RPMI8226 (cell line): ENCODE data around the gene RMDN3.
A peak's percentile ranks its signal among the peaks of the same experiment; 100 is the strongest.

Experiments used
- DNase-seq: peaks from one replicate; pipeline ENCODE4 v3.0.0-alpha.2; 2015

RMDN3 gene

GRCh38 chr15:40771242-40771641, 16.2 kb upstream of the RMDN3 start:
- DNase-seq, result no peak

GRCh38 chr15:40770147-40770721, 15.2 kb upstream of the RMDN3 start:
- no peak for DNase-seq

- DNase-seq, result no peak
Observed at GRCh38 chr15:40769274-40770146, 14.5 kb upstream of the RMDN3 start, which contains the start of gene C15orf62. C15orf62 (plus strand) TSS chr15:40769980; CDS start chr15:40770496, 516 bp downstream.

- no peak for DNase-seq
Observed at GRCh38 chr15:40768521-40769273, 13.6 kb upstream of the RMDN3 start.

- DNase-seq, result no peak
Observed at GRCh38 chr15:40767838-40768500, 12.9 kb upstream of the RMDN3 start.

DNA sequence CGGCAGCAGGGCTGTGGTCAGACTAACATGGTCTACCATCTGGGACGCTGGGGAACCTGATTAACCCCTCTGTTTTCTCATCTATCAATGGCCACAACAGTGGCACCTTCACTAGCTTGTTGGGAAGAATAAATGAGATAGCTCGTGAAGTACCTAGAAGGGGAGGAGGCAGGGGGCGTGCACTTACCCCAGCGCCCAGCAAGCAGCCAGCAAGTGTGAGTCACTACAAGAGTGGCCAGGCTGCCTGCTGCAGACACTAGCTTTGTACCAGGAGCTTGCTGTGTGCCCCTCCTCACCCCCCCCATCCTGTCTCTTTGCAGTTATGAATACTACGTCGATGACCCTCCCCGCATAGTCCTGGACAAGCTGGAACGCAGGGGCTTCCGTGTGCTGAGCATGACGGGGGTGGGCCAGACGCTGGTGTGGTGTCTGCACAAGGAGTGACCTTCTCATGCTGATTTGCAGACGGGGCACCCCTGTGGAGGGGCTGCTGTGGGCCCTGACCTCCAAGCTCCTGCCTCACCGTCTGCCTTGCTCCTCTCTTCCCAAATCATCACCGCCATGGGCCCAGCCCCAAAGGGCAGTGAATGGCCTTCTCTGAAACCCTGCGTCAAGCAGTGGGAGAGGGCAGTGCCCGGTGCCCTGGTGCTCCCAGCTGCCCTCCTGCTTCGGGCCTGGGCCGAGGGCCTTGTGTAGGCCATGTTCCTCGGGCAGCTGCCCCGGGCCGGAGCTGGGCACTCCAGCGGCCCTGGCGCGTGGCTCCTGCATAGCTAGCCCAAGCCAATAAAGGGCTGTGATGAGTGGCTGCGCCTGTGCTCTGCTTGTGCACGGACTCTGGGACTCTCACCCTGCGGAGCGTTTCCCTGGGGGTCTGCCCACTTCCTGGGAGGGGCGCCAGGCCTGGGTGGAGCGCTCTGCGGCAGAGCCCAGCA, 12.1 kb upstream of the RMDN3 start:
- DNase-seq, result no peak

- DNase-seq, result no peak
Observed at GRCh38 chr15:40766194-40766815, 11.3 kb upstream of the RMDN3 start.

GRCh38 chr15:40764629-40765103, 9.6 kb upstream of the RMDN3 start:
- no peak for DNase-seq

GRCh38 chr15:40763801-40764628, 9.0 kb upstream of the RMDN3 start, which contains the start of gene GCHFR:
GCHFR (plus strand) TSS chr15:40764068; CDS start chr15:40764181, 113 bp downstream.
- peak; percentile 66 for DNase-seq

DNA sequence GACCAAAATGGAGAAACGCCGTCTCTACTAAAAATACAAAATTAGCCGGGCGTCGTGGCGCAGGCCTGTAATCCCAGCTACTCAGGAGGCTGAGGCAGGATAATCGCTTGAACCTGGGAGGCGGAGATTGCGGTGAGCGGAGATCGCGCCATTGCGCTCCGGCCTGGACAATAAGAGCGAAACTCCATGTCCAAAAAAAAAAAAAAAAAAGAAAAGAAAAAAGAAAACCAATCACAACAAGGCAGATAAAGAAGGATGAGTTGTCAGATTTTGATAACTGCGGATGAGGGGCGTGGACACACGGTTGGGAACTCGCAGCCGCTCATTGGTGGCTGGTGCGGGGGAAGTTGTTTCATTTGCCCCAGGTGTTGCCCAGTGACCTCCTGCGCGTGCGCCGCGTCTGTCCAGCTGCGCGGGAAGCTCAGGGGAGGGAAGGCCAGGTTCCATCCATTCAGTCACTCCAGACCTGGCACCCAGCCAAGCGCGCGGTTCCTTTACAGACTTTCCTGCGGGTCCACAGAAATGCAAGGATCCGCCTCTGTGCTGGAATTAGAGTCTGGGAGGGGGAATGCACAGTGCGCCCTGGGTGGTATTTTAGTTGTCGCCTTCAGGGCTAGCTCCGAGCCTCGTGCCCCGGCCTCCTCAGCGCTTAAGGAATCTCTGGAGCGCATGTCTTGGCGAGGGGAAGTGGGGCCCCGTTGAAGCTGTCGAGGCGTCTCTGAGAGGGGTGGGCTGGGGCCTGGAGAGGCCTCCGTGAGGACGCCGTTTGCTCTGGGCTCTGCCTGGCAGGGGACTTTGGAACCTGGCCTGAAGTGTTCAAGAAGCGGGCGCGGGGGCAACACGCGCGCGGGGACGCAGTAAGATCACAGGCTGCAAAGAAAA, 8.1 kb upstream of the RMDN3 start:
- peak; percentile 73 for DNase-seq

DNA sequence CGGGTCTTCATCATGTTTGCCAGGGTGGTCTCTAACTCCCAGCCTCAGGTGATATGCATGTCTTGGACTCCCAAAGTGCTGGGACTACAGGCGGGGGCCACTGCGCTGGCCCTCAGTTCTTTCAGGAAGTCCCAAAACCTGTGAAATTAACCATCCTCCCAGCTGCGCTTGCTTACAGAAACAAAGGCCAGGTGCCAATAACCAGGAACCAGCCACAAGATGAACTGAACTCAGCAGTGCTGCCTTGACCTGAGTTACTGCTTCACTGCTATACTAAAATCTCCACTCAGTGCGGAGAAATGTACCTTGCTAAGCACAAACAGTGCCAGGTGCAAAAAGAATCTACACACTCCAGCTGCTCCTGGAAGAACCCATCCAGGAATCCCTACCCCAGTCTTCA, 4.9 kb upstream of the RMDN3 start:
- DNase-seq, result peak; percentile 68

GRCh38 chr15:40756938-40757337, 1.9 kb upstream of the RMDN3 start:
- DNase-seq, result no peak

- no peak for DNase-seq
Observed at GRCh38 chr15:40755812-40756208, 756 bp upstream of the RMDN3 start.

GRCh38 chr15:40754574-40754882, 526 bp downstream of the RMDN3 start:
- peak; percentile 21 for DNase-seq

GRCh38 chr15:40751745-40752144, 3.3 kb downstream of the RMDN3 start:
- no peak for DNase-seq

DNA sequence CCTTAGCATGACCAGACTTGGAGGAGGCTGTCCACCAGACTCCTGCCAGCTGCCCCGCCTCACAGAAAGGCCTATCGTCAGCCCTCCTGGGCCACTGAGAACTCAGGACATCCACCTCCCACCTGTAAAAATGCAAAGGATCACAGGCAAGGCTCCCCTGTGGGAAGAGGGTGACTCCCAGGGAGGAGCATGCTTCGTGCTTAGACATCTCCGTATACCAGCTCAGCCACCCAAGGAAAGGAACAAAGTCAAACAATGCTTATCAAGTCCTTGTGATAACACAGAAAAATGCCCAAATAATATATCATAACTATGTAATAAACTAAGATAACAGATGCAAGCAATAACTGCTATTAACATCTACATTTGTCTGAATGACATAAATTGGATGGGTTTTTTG, 4.2 kb downstream of the RMDN3 start:
- no peak for DNase-seq

GRCh38 chr15:40749151-40749630, 5.9 kb downstream of the RMDN3 start:
- no peak for DNase-seq

- no peak for DNase-seq
Observed at GRCh38 chr15:40747685-40748631, 7.1 kb downstream of the RMDN3 start.
